ENCODE measurements around the gene MBTPS1. TPM values are rescaled to one million over a fixed set of nuclear protein-coding genes. Genes with fewer than 3 reads are reported as not detected.

Gene MBTPS1
- total and polyA plus RNA-seq, 10 of the 15 experiments (the other 5 are each of a cell fraction or from before 2014, with no cell fraction given): 1.3 to 43.9 (median 35.2) TPM

DNA sequence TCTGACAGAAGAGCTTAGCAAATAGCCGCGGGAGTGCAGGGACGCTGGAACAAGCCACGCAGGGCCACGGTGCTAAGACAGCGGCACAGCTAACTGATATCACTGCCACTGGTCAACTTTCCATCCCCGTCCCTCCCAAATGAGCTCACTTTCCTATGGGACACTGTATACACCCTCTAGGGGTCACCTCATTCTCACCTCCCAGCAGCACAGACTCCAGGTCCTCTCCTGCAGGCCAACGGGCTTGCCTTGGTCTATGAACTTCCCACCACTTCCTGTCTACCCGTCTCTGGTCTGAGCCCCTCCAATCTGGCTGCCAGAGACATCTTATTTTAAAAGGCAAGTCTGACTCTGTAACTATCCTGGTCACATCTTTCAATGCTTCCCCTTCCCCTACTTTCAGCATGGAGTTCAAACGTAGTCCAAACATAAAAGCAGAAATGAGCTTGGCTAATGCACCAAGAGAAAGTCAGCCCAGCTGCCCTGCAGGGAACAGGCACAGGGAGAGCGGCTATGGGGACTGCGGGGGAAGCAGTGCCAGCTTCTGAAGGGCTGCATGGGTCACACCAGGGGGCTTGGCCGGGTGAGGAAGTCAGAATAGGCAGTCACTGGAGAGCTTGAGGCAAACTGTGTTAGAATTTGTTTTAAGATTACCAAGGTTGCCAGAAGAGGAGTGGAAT, 47.8 kb downstream of the MBTPS1 start (continued):
- TF ChIP-seq HCFC1 (IDR thresholded peaks at IDR 0.05; ENCODE audit: low read length): no peak
- no peak for TF ChIP-seq BCL11A (IDR thresholded peaks at IDR 0.05; ENCODE audit: low read depth, low read length)
- TF ChIP-seq, protein P1, sequence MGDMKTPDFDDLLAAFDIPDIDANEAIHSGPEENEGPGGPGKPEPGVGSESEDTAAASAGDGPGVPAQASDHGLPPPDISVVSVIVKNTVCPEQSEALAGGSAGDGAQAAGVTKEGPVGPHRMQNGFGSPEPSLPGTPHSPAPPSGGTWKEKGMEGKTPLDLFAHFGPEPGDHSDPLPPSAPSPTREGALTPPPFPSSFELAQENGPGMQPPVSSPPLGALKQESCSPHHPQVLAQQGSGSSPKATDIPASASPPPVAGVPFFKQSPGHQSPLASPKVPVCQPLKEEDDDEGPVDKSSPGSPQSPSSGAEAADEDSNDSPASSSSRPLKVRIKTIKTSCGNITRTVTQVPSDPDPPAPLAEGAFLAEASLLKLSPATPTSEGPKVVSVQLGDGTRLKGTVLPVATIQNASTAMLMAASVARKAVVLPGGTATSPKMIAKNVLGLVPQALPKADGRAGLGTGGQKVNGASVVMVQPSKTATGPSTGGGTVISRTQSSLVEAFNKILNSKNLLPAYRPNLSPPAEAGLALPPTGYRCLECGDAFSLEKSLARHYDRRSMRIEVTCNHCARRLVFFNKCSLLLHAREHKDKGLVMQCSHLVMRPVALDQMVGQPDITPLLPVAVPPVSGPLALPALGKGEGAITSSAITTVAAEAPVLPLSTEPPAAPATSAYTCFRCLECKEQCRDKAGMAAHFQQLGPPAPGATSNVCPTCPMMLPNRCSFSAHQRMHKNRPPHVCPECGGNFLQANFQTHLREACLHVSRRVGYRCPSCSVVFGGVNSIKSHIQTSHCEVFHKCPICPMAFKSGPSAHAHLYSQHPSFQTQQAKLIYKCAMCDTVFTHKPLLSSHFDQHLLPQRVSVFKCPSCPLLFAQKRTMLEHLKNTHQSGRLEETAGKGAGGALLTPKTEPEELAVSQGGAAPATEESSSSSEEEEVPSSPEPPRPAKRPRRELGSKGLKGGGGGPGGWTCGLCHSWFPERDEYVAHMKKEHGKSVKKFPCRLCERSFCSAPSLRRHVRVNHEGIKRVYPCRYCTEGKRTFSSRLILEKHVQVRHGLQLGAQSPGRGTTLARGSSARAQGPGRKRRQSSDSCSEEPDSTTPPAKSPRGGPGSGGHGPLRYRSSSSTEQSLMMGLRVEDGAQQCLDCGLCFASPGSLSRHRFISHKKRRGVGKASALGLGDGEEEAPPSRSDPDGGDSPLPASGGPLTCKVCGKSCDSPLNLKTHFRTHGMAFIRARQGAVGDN (IDR thresholded peaks at IDR 0.05): no peak
- TF ChIP-seq SMAD5 (IDR thresholded peaks at IDR 0.05; ENCODE audit: low read depth): no peak
- TF ChIP-seq YY1 (IDR thresholded peaks at IDR 0.05; ENCODE audit: low read depth, low read length): no peak
- TF ChIP-seq NFXL1 (IDR thresholded peaks at IDR 0.05; ENCODE audit: borderline replicate concordance): no peak
- no peak for TF ChIP-seq ATF3 (IDR thresholded peaks at IDR 0.05; ENCODE audit: borderline replicate concordance, extremely low read depth, low read depth, low read length)
- TF ChIP-seq ASH2L (IDR thresholded peaks at IDR 0.05; ENCODE audit: borderline replicate concordance, low read depth): no peak
- TF ChIP-seq EED (IDR thresholded peaks at IDR 0.05; ENCODE audit: low read depth): no peak
- TF ChIP-seq STAT1 (conservative IDR thresholded peaks at IDR 0.05): no peak

All from GM12878 (cell line).